ENCODE measurements around the gene CDH4.

Gene CDH4

DNA sequence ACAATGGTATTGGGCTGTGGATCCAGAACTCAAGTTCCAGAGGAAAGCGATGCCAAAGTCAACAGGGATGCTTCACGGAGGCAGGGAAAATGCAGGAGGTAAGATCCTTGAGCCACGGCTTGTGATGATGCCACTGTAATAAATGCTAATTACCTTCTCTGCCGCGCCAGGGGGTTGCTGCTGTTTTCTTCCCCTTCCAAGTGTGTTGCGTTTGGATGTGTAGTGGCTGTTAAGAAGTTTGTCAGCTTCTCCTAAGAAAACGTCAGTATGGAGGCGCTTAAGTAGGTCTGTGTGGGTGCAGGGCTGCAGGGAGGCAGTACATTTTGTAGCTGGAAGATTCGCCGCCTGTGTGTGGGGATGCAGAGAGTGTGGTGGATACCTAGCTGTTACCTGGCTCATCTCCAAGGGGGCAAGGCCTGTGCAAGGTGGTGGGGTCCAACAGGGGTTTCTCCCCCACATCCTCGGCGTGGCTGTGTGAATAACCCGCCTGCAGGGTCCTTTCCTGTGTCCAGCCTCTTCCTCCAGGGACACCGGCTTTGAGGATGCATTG, 318.7 kb downstream of the CDH4 start:
- no peak for DNase-seq (ENCODE audit: low read depth)
- TF ChIP-seq, protein P1, sequence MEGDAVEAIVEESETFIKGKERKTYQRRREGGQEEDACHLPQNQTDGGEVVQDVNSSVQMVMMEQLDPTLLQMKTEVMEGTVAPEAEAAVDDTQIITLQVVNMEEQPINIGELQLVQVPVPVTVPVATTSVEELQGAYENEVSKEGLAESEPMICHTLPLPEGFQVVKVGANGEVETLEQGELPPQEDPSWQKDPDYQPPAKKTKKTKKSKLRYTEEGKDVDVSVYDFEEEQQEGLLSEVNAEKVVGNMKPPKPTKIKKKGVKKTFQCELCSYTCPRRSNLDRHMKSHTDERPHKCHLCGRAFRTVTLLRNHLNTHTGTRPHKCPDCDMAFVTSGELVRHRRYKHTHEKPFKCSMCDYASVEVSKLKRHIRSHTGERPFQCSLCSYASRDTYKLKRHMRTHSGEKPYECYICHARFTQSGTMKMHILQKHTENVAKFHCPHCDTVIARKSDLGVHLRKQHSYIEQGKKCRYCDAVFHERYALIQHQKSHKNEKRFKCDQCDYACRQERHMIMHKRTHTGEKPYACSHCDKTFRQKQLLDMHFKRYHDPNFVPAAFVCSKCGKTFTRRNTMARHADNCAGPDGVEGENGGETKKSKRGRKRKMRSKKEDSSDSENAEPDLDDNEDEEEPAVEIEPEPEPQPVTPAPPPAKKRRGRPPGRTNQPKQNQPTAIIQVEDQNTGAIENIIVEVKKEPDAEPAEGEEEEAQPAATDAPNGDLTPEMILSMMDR (conservative IDR thresholded peaks at IDR 0.05; ENCODE audit: low read depth, low read length): no peak

DNA sequence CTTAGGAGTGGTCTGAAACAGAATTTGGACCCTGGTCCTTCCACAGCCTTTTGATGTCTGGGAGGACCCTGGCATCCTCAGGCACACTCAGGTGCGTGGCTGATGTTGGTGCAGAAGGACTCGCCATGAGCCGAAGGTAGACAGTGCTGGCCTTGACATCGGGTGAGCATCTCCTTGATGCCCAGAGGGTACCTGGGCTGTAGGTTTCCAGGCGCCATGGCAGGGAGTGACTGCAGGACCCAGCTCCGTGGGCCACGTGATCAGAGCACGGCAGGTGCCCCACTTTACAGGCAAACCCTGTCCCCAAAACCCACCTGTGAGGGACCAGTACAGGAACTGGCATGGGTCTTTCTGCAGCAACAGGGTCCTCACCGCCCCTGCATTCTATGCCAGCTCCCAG, 319.2 kb downstream of the CDH4 start:
- TF ChIP-seq, protein P1 (conservative IDR thresholded peaks at IDR 0.05; ENCODE audit: low read depth, low read length): no peak
- H3K4me3 ChIP-seq (ENCODE audit: low read length): no peak overlapping the region
- no peak for DNase-seq (ENCODE audit: low read depth)

More for the DNA sequence above, 318.7 kb downstream of the CDH4 start:
- H3K4me3 ChIP-seq (ENCODE audit: low read length): no peak overlapping the region

DNA sequence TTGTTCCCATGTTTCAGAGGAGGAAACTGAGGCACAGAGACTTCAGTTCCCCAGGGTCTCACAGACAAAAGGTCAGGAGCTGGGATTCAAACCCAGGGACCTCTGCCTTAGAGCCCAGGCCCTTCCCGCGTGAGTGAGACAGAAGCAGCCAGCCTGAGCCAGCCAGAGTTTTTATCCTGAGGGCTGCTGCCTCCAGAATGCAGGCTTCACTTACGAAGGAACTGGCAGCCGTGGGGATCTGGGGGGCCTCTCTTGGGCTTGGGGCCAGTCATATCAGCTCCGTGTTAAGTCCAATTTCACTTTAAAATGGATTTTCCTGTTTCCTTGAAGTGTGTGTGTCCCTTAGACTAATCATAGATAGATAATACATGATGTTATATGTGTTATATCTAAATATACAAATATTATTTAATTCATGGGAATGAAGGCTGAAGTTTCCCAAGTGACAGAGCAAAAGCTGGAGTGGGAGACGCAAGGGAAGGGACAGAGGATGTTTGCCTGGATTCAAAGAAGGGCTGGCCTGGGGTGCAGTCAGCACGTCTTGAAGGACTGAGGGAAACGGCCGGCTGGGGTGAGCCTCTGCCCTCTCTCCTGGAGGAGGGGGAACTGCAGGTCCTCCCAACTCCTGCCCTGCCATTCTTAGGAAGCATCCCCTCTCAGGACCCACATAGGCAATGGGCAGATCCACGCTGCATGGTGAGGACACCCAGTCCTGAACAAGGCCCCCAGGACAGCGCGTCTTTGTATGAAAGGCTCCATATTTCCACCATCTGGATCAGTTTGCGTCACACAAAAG, 320.1 kb downstream of the CDH4 start:
- DNase-seq (ENCODE audit: low read depth): no peak
- TF ChIP-seq, protein P1 (conservative IDR thresholded peaks at IDR 0.05; ENCODE audit: low read depth, low read length): no peak
- H3K4me3 ChIP-seq (ENCODE audit: low read length): no peak overlapping the region

DNA sequence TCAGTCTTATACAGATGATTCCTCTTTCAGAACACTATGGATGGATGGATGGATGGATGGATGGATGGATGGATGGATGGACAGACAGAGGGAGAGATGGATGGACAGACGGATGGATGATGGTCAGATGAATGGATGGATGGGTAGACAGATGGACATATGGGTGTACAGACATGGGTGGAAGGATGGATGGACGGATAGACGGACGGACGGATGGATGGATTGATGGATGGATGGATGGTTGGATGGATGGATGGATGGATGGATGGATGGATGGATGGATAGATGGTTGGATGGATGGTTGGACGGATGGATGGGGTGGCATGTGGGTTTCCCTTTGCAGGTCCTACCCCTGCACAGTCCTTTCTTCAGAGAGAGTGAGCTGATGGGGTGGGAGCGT, 320.7 kb downstream of the CDH4 start:
- no peak for DNase-seq (ENCODE audit: low read depth)
- no peak overlapping the region for H3K4me3 ChIP-seq (ENCODE audit: low read length)
- TF ChIP-seq, protein P1 (conservative IDR thresholded peaks at IDR 0.05; ENCODE audit: low read depth, low read length): no peak

DNA sequence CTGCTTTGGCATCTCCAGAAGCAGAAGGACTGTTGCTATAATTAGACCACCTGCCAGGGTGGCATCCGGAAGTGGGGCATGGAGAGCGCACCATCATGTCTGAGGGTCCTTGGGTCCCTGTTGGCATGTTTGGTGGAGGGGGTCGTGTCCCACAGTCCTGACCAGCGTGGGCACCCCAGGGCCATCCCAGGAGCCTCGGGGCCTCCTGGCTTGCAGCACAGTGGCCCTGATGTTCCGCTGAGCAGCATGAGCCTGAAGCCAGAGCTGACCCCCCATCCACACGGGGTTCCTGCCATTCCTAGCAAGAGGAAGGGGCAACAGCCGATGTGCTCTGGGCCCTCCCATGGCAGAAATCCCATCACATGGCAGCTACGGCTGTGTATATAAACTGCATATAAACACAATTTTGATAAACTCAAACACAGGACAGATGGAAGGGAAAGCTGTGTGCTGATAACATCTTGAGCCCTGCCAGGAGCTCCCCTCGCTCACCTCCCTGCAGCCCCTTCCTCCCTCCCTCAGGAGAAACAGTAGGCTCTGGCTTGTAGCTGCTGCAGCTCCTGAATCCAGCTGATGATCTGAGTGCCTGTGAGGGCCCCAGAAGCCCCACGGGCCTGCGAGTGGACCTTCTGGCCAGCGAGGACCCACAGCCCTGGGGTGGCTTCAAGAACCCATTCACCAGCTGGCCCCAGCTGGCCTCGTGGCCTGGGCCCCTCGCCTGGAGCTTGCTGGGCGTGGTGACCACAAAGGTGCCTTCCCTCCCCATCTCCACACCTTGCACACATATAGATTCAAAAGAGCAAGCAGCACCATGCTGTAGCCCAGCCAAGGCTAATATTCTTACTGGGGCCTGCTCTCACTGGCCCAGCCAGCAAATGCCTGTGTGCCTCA, 321.6 kb downstream of the CDH4 start:
- no peak for DNase-seq (ENCODE audit: low read depth)
- TF ChIP-seq, protein P1 (conservative IDR thresholded peaks at IDR 0.05; ENCODE audit: low read depth, low read length): no peak
- H3K4me3 ChIP-seq (ENCODE audit: low read length): no peak overlapping the region

DNA sequence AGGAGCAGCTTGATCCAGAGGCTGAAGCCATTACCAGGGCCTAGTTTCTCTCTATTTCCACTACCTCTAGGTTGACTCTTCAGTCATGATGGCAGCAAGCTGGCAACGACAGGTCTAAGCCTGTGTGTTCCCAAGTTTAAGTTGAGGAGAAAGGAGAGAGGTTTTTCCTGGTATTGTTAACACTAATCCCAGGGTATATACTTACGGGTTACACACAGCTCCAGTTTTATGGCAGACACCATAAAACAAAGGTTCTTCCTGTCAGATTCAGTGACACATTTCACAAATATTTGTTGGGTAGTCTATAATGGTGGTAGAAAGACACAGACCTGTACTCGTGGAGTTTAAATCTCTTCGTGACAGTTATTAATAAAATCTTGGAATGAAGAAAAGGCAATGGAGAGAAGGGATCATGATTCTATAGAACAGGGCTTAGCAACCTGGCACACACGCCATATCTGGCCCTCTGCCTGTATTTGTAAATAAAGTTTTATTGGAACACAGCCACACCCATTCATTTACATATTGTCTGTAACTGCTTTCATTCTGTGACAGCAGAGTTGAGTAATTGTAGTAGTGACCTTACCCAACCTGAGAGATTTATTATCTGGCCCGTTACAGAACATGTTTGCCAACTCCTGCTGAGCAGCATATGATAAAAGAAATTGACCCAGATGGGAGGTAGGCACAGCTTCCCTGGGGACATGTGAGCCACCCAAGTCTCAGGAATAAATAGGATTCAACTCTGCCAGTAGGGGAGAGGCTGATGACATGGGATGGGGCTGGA, 323.3 kb downstream of the CDH4 start:
- DNase-seq (ENCODE audit: low read depth): no peak
- no peak overlapping the region for H3K4me3 ChIP-seq (ENCODE audit: low read length)
- TF ChIP-seq, protein P1 (conservative IDR thresholded peaks at IDR 0.05; ENCODE audit: low read depth, low read length): no peak
